GM12865 (cell line): ENCODE measurements around the gene FCHO2.
A peak's percentile ranks its signal among the peaks of the same experiment; 100 is the strongest.
"Not testable (repeated sequence)": the region's sequence is repeated elsewhere in the genome, so short reads cannot be mapped to it uniquely, and the experiment has no call there.

Experiments used
- DNase-seq: peaks from one replicate; pipeline ENCODE4 v3.0.0; 2010; ENCODE audit warnings: low read depth
- H3K4me3 ChIP-seq: 2 replicates; pipeline ENCODE4 v1.5.1; 2011; ENCODE audit warnings: mild to moderate bottlenecking, low read depth, low read length, control low read depth
- CTCF ChIP-seq: IDR thresholded peaks from 2 replicates; pipeline ENCODE4 v1.5.1; 2011; ENCODE audit warnings: low read length, control low read depth, low read depth, inconsistent platforms; ENCODE audit not compliant: insufficient read depth; ENCODE audit errors: missing control alignments

The FCHO2 gene

DNA sequence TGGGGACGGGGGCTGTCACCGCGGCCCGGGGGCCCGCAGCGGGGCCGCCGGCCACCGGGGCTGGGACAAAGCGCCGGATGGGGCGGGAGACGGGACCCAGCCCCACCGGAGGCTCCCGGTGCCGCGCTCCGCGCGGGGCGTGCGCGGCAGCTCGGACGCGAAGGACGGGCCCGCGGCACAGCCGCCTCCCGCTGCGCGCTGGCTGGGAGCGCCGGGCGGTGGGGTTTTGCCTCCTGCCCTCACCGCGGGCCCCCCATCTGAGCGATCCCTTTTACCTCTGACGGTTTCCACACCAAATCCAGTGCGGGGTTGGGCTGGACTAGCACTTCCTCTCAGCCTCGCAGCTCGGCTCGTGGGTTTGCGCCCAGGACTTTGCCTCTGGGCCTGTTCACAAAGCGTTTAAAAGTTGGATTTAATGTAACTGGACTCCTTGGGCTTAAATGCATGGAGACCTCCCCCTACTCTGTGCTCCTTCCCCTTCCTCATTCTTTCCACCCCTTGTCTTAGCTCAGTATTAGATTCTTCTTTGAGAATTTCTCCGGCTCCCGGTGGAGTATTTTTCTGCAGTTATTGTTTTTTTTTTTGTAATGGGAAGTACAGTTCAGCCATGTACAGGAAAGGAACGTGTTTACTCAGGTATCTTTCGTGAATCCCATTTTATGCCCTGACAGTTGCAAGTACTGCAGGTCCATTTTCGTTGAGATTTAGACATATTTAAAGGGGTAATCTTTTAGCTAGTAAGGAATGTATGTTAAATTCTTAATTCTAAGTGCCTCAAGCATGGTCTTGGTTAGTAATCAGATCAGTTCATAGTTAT is 691 bp downstream of the FCHO2 start:
- peak overlapping the region; percentile 73 for H3K4me3 ChIP-seq
- no peak for TF ChIP-seq CTCF
- peak; percentile 29 for DNase-seq

GRCh38 chr5:72957337-72957736 is 1.5 kb downstream of the FCHO2 start:
- TF ChIP-seq CTCF = no peak

DNA sequence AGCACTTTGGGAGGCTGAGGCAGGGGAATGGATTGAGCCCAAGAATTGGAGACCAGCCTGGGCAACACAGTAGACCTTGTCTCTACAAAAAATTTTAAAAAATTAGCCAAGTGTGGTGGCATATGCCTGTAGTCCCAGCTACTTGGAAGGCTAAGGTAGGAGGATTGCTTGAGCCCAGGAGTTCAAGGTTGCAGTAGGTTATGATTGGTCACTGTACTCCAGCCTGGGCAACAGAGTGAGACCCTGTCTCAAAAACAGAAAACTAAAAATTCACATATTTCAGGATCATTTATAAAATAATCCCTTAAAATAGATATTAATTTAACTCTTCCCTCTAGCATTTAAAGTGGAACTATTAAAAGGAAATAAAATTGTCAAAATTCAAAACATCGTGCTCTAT is 3.4 kb downstream of the FCHO2 start:
- no peak overlapping the region for H3K4me3 ChIP-seq
- no peak for DNase-seq
- no peak for TF ChIP-seq CTCF

More at GRCh38 chr5:72957337-72957736, 1.5 kb downstream of the FCHO2 start:
- H3K4me3 ChIP-seq = no peak overlapping the region
- DNase-seq = no peak

GRCh38 chr5:72974481-72974880 is 18.6 kb downstream of the FCHO2 start:
- DNase-seq, H3K4me3 ChIP-seq: not testable (repeated sequence)

DNA sequence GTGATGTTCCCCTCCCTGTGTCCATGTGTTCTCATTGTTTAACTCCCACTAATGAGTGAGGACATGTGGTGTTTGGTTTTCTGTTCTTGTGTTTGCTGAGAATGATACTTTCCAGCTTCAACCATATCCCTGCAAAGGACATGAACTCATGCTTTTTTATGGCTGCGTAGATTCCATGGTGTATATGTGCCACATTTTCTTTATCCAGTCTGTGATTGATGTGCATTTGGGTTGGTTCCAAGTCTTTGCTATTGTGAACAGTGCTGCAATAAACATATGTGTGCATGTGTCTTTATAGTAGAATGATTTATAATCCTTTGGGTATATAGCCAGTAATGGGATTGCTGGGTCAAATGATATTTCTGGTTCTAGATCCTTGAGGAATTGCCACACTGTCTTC is 21.0 kb downstream of the FCHO2 start:
- not testable (repeated sequence) for DNase-seq, H3K4me3 ChIP-seq

DNA sequence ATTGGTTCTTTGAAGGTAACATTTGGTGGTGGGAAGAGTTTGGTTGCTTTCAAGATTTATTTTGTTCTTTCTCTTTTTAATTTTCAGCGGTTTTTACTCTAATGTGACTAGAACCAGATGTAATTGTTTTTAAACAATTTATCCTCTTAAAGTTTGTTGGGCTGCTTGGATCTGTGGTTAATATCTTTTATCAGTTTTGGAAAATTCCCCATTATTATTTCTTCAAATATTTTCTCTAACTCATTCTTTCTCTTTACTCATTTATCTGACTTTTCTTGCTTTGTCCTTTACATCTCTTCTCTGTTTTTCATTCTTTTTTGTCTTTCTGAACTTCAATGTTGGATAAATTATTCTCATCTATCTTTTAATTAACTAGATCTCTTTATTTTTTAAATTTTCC is 29.9 kb downstream of the FCHO2 start:
- no peak for TF ChIP-seq CTCF
- DNase-seq = no peak
- H3K4me3 ChIP-seq = no peak overlapping the region

DNA sequence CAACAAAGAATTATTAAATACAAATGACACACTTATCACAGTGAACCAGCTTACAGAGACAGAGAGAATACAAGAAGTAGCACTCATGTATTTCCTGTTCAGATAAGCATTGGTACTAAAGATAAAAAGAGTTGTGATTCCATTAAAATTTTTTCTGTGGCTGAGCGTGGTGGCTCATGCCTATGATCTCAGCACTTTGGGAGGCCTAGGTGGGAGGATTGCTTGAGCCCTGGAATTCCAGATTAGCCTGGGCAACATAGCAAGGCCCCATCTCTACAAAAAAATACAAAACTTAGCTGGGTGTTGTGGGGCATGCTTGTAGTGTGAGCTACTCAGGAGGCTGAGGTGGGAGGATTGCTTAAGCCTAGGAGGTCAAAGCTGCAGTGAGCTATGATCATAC is 32.9 kb downstream of the FCHO2 start:
- no peak for DNase-seq
- no peak for TF ChIP-seq CTCF
- H3K4me3 ChIP-seq = no peak overlapping the region

DNA sequence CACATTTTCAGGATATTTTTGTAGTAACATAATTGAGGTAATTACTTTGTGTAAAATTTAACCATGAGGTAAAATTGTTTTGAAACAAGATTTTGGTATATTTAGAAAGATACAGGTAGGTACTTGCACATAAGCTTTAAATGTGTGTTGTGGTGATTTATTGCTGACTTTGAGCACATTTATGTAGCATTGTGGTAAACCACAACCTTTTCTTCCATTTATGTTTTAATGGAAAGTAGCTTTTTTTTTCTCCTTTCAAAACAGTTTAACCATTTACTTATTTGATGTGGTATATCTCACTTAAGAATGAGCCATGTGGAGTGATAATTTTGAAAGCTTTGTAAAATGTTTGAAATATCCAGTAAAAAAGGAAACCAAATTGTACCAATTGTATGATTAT is 35.6 kb downstream of the FCHO2 start:
- no peak for DNase-seq
- no peak overlapping the region for H3K4me3 ChIP-seq
- no peak for TF ChIP-seq CTCF
